A549 treated with CORT108297 at 1 μM for 4 hours (cell line): Measurements from ENCODE around the gene C1S. TPM values are rescaled to one million over a fixed set of nuclear protein-coding genes. Genes with fewer than 3 reads are reported as not detected.

ENCODE experiments used
- total RNA-seq: library from RNA; stranded (reverse); fragments of 200-300 nt; extraction: Qiagen RNA extraction; gene quantifications from 5 replicates; pipeline ENCODE4 v1.2.3, GENCODE V29; 2022

The C1S gene
- total RNA-seq: 38.3 to 57.7 TPM (median 41.9 TPM) in 5 replicates

DNA sequence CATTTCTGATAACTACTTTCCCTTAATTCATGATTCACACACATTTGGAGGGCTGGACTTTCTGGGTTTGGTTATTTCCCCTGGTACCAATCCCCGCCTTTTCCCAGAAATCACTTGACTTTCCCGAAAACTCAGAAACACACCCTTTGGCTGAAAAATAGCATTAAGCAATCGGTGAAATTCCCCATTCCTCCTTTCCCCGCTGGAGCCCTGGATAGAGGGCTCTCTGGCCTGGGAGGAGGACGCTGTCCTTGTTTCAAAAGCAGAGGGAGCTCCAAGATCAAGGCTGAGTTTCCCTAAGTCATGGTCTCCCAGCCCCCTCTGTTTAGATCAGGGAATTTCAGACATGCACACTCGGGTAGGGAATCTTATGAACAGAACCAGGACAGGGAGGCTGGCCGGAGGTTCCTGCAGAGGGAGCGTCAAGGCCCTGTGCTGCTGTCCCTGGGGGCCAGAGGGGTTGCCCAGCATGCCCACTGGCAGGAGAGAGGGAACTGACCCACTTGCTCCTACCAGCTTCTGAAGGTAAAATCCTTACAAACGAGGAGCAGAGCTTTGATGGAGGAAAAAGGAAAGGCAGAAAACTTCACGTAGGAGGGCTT lies at the start of gene C1S:
Gene C1S (plus strand): TSS at position 366 of the 602 bp plus-strand sequence. CDS start 1,195 bp downstream, outside the sequence.

DNA sequence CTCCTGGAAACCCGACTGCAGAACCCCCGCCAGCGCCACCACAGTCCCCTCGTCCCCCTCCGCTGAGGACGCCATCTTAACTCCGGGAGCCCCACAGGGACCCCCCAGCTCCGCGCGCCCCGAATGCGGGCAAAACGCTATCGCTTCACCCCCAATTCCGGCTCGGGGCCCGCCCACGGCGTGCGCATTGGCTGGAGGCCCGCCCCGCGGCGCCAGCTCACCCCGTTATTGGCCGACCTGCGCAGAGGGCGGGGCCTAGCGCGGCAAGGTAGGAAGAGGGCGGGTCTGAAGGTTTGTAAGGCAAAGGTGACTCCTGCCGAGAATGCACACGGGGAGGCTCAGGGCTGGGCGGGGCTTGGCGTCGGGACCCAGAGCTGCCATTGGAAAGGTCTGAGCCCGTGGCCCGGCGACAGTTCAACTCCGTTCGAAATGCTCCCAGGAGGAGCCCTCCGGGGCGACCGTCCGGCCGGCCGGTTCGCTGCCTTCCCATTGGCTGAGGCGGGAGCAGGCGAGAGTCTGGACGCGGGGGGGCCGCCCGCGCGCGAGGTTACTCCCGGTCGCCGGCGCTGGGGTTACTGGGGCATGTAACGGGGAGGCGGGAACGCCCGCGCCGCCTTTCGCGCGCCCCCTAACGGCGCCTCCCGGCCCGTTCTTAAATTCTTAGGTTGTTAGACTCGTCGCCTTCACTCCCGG lies 42.0 kb upstream of the C1S start, which contains the start of gene LPCAT3:
Gene LPCAT3 (minus strand): TSS at position 127 of the 693 bp plus-strand sequence. CDS start 52 bp downstream, at position 75.

DNA sequence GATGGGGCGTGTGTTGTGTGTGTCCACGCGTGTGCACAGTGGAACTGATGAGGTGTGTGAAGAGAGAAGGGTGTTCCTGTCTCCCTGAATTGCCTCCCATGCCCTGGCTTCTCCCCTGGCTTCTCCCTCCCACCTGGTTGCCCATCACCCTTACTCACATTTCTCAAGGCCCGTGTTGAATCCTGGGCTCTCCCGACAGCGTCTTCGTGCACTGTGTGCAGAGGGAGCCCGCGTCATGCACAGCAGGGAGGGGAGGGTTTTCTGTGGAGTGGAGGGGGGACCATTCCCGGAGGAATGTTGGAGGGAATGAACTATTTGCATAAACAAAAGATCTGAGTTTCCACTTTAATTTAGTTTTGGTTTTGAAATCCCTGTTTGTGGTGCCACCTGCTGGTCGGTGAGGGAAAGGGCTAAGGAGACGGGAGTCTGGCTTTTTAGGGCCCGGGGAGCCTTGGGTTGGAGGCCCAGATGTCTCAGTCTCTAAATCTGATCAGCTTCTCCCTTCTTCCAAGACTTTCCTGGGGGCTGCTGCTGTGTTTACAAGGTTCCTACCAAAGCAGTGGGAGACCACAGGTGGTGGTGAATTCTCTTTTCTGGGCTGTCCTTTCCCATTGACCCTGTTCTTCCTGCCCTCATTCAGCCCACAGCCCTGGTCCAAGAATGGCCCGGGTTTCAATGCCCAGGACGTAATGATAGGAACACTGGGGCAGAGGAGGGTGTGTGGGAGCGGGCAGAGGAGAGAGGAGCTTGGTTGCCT lies 31.9 kb downstream of the C1S start, which contains the start of gene C1R:
Gene C1R (minus strand): TSS at position 217 of the 757 bp plus-strand sequence. CDS start 57 bp downstream, at position 160.

DNA sequence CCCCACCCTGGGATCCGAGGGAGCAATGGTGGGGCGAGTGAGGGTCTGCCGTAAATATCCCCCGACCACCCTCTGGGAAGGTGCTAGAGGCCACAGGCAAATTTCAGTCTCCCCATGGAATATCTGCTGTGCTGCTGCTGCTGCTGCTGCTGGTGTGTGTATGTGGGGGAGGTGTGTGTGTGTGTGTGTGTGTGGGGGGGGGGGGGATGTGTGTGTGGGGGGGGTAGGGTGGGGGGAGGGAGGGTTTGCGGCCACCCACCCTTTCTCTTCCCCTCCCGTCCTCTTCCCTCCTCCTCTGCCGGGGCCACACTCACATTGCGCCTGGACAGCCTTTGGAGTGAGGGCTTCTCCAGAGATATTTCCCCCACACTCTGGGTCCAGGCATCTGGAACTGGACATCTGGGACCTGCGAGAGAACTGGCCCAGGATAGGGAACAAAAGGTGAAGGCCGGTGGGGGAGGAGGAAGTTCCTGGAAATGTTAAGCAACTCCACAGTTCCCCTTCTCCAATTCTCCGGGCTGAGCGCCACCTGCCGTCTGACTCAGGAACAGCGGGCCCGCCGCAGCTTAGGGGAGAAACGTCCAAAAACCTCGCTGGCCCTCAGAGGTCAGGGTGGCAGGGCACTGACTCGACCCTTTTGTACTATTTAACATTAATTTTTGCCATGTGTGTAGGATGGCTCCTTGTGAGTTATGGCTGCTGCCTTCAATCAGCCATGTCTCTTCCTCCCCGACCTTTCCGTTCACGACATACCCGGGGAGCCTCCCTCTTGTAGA lies 48.5 kb downstream of the C1S start, which contains the start of gene C1RL:
Gene C1RL (minus strand): TSS at position 419 of the 776 bp plus-strand sequence. CDS start 34 bp downstream, at position 385.

Other genes with a start within 250 kb of the C1S start
- gene GPR162, start 238.9 kb upstream of the C1S start, total RNA-seq: 0.27 to 0.57 TPM (median 0.42 TPM) in 5 replicates
- gene P3H3, start 232.3 kb upstream of the C1S start, total RNA-seq: 21.7 to 32.2 TPM (median 30.7 TPM) in 5 replicates
- gene GNB3, start 219.8 kb upstream of the C1S start, total RNA-seq: 0.72 to 3.3 TPM (median 2.2 TPM) in 5 replicates
- gene CDCA3, start 209.4 kb upstream of the C1S start, total RNA-seq: 80.3 to 93.7 TPM (median 82.1 TPM) in 5 replicates
- 77.6 to 88.5 TPM (median 80.3 TPM) in 5 replicates for gene USP5, start 208.6 kb upstream of the C1S start, total RNA-seq
- 1,409 to 1,690 TPM (median 1,628 TPM) in 5 replicates for gene TPI1, start 193.2 kb upstream of the C1S start, total RNA-seq
- 17.4 to 28.9 TPM (median 28.5 TPM) in 5 replicates for gene SPSB2, start 187.4 kb upstream of the C1S start, total RNA-seq
- gene LRRC23, start 155.9 kb upstream of the C1S start, total RNA-seq: 16.5 to 20.4 TPM (median 16.8 TPM) in 5 replicates
- gene ENO2, start 146.1 kb upstream of the C1S start, total RNA-seq: 41.3 to 46.2 TPM (median 44.7 TPM) in 5 replicates
- 51.6 to 79.2 TPM (median 76.7 TPM) in 5 replicates for gene ATN1, start 132.8 kb upstream of the C1S start, total RNA-seq
- not detected in 5 replicates for gene RNU7-1, start 116.9 kb upstream of the C1S start, total RNA-seq
- gene C12orf57, start 116.7 kb upstream of the C1S start, total RNA-seq: 264 to 326 TPM (median 313 TPM) in 5 replicates
- 9.3 to 14.3 TPM (median 12.6 TPM) in 5 replicates for gene PTPN6, start 109.4 kb upstream of the C1S start, total RNA-seq
- 293 to 340 TPM (median 337 TPM) in 5 replicates for gene PHB2, start 90.1 kb upstream of the C1S start, total RNA-seq
- gene EMG1, start 89.8 kb upstream of the C1S start, total RNA-seq: 59.7 to 67.3 TPM (median 63.4 TPM) in 5 replicates
- gene LPCAT3, start 42.2 kb upstream of the C1S start, total RNA-seq: 27.0 to 31.7 TPM (median 28.9 TPM) in 5 replicates
- 24.9 to 42.1 TPM (median 27.9 TPM) in 5 replicates for gene C1R, start 31.7 kb downstream of the C1S start, total RNA-seq
- gene C1RL, start 48.5 kb downstream of the C1S start, total RNA-seq: 8.8 to 14.6 TPM (median 12.2 TPM) in 5 replicates
- gene RBP5, start 68.2 kb downstream of the C1S start, total RNA-seq: not detected in 5 replicates
- 10.1 to 17.5 TPM (median 14.3 TPM) in 5 replicates for gene CLSTN3, start 69.7 kb downstream of the C1S start, total RNA-seq
- gene PEX5, start 129.0 kb downstream of the C1S start, total RNA-seq: 28.2 to 33.0 TPM (median 31.8 TPM) in 5 replicates
- gene ACSM4, start 243.4 kb downstream of the C1S start, total RNA-seq: not detected in 5 replicates